Measurements from ENCODE around the gene ACVR2A. TPM values are rescaled to one million over a fixed set of nuclear protein-coding genes. Genes with fewer than 3 reads are reported as not detected.

ACVR2A gene
- polyA plus RNA-seq, 1 donor from 2014 or later, result 139 TPM

DNA sequence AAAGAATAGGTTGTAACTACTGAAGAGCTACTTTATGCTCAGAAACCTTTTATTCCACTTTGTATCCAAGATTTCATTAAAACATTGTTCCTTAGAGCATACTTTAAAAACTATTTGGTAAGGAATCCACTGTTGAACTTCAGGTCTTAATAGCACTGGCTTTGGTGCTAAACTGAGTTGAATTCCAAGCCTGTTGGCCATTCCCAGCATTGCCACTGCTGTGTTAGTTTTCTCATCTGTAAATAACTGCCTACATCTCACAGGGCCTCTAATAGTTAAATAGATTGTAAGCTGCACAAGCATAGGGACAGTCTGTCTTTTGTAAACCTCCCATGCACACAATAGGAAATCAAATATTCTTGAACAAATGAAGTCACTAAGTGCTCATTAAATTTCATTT lies 89.1 kb downstream of the ACVR2A start:
- no peaks in the 10 kb centered on the region for H3K27me3 ChIP-seq (ENCODE audit: insufficient read depth, low read depth, low read length)
- no peak overlapping the region for H2AFZ ChIP-seq (ENCODE audit: low read depth, low read length)
- H3K9me3 ChIP-seq (ENCODE audit: low read length), result no peaks in the 10 kb centered on the region
- H3F3A ChIP-seq (ENCODE audit: insufficient read depth, low read length, poor library complexity, severe bottlenecking), result no peaks in the 10 kb centered on the region
- no peak overlapping the region for H3K27ac ChIP-seq (ENCODE audit: low read length)
- H3K9ac ChIP-seq (ENCODE audit: low read length), result no peak overlapping the region
- TF ChIP-seq RAD21 (conservative IDR thresholded peaks at IDR 0.05) (no peak), SMC3 (conservative IDR thresholded peaks at IDR 0.05; ENCODE audit: poor library complexity) (no peak), TAF1 (IDR thresholded peaks at IDR 0.05; ENCODE audit: low read depth) (no peak), EP300 (conservative IDR thresholded peaks at IDR 0.05; ENCODE audit: poor library complexity, severe bottlenecking) (no peak), MXI1 (conservative IDR thresholded peaks at IDR 0.05; ENCODE audit: poor library complexity, severe bottlenecking) (no peak), POLR2AphosphoS5 (IDR thresholded peaks at IDR 0.05) (no peak), EZH2 (IDR thresholded peaks at IDR 0.05; ENCODE audit: borderline replicate concordance, insufficient read depth, low read length, poor library complexity, severe bottlenecking) (no peak)
- TF ChIP-seq, protein P1, sequence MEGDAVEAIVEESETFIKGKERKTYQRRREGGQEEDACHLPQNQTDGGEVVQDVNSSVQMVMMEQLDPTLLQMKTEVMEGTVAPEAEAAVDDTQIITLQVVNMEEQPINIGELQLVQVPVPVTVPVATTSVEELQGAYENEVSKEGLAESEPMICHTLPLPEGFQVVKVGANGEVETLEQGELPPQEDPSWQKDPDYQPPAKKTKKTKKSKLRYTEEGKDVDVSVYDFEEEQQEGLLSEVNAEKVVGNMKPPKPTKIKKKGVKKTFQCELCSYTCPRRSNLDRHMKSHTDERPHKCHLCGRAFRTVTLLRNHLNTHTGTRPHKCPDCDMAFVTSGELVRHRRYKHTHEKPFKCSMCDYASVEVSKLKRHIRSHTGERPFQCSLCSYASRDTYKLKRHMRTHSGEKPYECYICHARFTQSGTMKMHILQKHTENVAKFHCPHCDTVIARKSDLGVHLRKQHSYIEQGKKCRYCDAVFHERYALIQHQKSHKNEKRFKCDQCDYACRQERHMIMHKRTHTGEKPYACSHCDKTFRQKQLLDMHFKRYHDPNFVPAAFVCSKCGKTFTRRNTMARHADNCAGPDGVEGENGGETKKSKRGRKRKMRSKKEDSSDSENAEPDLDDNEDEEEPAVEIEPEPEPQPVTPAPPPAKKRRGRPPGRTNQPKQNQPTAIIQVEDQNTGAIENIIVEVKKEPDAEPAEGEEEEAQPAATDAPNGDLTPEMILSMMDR (IDR thresholded peaks at IDR 0.05; ENCODE audit: poor library complexity, severe bottlenecking), result no peak
- TF ChIP-seq, protein P2, sequence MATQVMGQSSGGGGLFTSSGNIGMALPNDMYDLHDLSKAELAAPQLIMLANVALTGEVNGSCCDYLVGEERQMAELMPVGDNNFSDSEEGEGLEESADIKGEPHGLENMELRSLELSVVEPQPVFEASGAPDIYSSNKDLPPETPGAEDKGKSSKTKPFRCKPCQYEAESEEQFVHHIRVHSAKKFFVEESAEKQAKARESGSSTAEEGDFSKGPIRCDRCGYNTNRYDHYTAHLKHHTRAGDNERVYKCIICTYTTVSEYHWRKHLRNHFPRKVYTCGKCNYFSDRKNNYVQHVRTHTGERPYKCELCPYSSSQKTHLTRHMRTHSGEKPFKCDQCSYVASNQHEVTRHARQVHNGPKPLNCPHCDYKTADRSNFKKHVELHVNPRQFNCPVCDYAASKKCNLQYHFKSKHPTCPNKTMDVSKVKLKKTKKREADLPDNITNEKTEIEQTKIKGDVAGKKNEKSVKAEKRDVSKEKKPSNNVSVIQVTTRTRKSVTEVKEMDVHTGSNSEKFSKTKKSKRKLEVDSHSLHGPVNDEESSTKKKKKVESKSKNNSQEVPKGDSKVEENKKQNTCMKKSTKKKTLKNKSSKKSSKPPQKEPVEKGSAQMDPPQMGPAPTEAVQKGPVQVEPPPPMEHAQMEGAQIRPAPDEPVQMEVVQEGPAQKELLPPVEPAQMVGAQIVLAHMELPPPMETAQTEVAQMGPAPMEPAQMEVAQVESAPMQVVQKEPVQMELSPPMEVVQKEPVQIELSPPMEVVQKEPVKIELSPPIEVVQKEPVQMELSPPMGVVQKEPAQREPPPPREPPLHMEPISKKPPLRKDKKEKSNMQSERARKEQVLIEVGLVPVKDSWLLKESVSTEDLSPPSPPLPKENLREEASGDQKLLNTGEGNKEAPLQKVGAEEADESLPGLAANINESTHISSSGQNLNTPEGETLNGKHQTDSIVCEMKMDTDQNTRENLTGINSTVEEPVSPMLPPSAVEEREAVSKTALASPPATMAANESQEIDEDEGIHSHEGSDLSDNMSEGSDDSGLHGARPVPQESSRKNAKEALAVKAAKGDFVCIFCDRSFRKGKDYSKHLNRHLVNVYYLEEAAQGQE (IDR thresholded peaks at IDR 0.05; ENCODE audit: borderline replicate concordance), result no peak
- H3K79me2 ChIP-seq (replicated peaks; ENCODE audit: insufficient read depth, low read length), result no peaks in the 10 kb centered on the region
- no peak overlapping the region for H3K4me2 ChIP-seq (ENCODE audit: low read length)
- H3K4me3 ChIP-seq (ENCODE audit: low read length), result no peak overlapping the region
- H3K9me2 ChIP-seq (ENCODE audit: insufficient read depth, low read length), result no peaks in the 10 kb centered on the region
- H4K20me1 ChIP-seq (ENCODE audit: insufficient read depth), result no peaks in the 10 kb centered on the region
- H3K36me3 ChIP-seq (ENCODE audit: insufficient read depth, low read length), result peaks cover 16% of the 10 kb centered on the region

DNA sequence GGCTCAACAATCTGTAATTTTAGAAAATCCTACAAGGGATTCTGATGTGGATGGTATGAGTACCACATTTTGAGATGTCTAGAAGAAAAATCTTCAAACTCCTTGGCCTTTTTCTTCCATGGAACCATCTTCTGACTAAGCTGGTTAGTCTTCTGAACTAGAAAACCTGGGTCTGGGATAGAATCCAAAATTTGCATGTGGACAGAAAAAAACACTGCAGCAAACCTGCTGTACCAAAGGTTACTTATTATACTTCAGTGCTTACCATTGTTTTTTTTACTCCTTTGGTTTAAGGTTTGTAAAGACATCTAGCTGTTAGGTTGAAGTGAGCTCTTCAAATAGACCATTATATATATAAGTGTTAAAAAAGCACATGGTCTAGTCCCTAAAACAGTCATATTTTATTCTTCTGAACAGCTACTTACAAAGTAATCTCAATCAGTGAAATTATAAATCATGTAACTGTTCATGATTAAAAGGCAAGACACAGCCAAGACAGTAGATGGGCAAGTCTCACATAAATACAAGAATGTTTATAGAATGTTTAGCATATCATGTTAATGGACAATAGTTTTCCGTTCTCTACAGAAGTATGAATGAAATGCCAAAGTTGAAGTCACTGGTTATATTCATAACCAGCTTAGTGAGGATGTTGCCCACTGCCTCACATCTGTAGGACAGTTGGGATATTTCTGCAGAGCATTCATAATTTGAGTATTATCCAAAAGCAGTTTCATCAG lies 90.2 kb downstream of the ACVR2A start:
- H3K27ac ChIP-seq (ENCODE audit: low read length), result no peak overlapping the region
- H3K36me3 ChIP-seq (ENCODE audit: insufficient read depth, low read length), result peaks cover 16% of the 10 kb centered on the region
- no peaks in the 10 kb centered on the region for H3K9me3 ChIP-seq (ENCODE audit: low read length)
- no peaks in the 10 kb centered on the region for H4K20me1 ChIP-seq (ENCODE audit: insufficient read depth)
- no peak overlapping the region for H3K4me3 ChIP-seq (ENCODE audit: low read length)
- TF ChIP-seq EZH2 (IDR thresholded peaks at IDR 0.05; ENCODE audit: borderline replicate concordance, insufficient read depth, low read length, poor library complexity, severe bottlenecking) (no peak), MXI1 (conservative IDR thresholded peaks at IDR 0.05; ENCODE audit: poor library complexity, severe bottlenecking) (no peak), TAF1 (IDR thresholded peaks at IDR 0.05; ENCODE audit: low read depth) (no peak)
- TF ChIP-seq, protein P1 (IDR thresholded peaks at IDR 0.05; ENCODE audit: poor library complexity, severe bottlenecking), result no peak
- H3K9me2 ChIP-seq (ENCODE audit: insufficient read depth, low read length), result no peaks in the 10 kb centered on the region
- H3K27me3 ChIP-seq (ENCODE audit: insufficient read depth, low read depth, low read length), result no peaks in the 10 kb centered on the region
- no peaks in the 10 kb centered on the region for H3F3A ChIP-seq (ENCODE audit: insufficient read depth, low read length, poor library complexity, severe bottlenecking)
- H3K9ac ChIP-seq (ENCODE audit: low read length), result no peak overlapping the region
- no peak overlapping the region for H2AFZ ChIP-seq (ENCODE audit: low read depth, low read length)
- H3K79me2 ChIP-seq (replicated peaks; ENCODE audit: insufficient read depth, low read length), result no peaks in the 10 kb centered on the region
- H3K4me2 ChIP-seq (ENCODE audit: low read length), result no peak overlapping the region
